Measurements from ENCODE around the gene IGFN1. TPM values are rescaled to one million over a fixed set of nuclear protein-coding genes. Genes with fewer than 3 reads are reported as not detected.

IGFN1 gene
- total RNA-seq, 4 donors from 2014 or later: not detected

DNA sequence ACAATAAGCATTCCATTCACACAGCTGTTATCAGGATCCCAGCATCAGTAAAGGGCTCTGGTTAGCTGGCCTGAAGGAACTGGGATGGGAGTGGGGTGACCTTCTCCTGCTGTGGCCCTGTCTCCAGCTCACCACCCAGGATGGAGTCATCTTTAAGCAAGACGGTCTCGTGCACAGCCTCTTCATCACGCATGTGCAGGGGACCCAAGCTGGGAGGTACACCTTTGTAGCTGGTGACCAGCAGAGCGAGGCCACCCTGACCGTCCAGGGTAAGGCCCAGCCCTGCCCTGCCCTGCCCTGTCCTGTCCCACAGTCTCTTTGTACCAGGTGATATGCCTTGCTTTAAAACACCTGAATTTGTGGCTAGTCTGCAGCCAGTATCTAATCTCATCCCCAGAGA, 24.3 kb downstream of the IGFN1 start:
- Histone ChIP-seq H3K27ac (no peak overlapping the region), H3K4me3 (no peak overlapping the region), H3K27me3 (no peaks in the 10 kb centered on the region), H3K36me3 (no peaks in the 10 kb centered on the region), H3K4me1 (no peaks in the 10 kb centered on the region), H3K9me3 (no peaks in the 10 kb centered on the region)
- TF ChIP-seq, protein P1, sequence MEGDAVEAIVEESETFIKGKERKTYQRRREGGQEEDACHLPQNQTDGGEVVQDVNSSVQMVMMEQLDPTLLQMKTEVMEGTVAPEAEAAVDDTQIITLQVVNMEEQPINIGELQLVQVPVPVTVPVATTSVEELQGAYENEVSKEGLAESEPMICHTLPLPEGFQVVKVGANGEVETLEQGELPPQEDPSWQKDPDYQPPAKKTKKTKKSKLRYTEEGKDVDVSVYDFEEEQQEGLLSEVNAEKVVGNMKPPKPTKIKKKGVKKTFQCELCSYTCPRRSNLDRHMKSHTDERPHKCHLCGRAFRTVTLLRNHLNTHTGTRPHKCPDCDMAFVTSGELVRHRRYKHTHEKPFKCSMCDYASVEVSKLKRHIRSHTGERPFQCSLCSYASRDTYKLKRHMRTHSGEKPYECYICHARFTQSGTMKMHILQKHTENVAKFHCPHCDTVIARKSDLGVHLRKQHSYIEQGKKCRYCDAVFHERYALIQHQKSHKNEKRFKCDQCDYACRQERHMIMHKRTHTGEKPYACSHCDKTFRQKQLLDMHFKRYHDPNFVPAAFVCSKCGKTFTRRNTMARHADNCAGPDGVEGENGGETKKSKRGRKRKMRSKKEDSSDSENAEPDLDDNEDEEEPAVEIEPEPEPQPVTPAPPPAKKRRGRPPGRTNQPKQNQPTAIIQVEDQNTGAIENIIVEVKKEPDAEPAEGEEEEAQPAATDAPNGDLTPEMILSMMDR (IDR thresholded peaks at IDR 0.05): no peak
- TF ChIP-seq POLR2A (IDR thresholded peaks at IDR 0.05): no peak
- no peak for TF ChIP-seq POLR2AphosphoS5 (IDR thresholded peaks at IDR 0.05)
- TF ChIP-seq EP300 (IDR thresholded peaks at IDR 0.05): no peak
- 80 to 87% methylated on average over 1 to 4 of the region's 5 CpGs for WGBS, 2 donors (ENCODE audit: low coverage in 1 of 2)
- ATAC-seq: peak; percentile 8

DNA sequence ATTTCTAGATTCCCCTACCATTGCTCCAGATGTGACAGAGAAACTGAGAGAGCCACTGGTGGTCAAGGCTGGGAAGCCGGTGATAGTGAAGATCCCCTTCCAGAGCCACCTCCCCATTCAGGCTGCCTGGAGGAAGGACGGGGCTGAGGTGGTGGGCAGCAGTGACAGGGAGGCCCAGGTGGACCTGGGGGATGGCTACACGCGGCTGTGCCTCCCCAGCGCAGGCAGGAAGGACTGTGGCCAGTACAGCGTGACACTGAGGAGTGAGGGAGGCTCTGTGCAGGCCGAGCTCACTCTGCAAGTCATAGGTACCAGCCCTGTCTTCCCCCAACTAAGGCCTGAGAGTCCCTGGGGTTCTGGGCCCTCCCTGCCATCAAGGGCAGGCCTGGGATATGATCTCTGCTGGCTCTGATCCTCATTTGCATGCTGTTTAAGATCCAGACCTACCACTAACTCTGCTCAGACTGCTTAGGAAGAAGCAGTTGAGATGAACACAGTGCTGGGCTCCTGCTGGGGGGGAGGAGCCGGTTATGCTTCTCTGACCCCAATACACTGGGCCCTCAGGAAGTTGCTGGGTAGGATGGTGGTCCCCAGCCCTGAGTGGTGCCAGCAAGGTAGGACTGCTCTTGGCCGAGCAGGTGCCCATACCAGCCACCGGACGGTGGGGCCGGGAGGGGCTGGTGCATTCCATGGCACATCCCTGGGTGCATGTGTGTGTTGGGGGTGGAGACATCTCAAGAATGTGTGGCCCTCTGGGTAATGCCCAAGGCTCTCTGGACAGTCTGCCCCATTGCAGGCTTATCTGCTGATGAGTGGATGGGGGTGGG, 25.1 kb downstream of the IGFN1 start:
- TF ChIP-seq, protein P1 (IDR thresholded peaks at IDR 0.05): no peak
- TF ChIP-seq EP300 (IDR thresholded peaks at IDR 0.05) (no peak), POLR2A (IDR thresholded peaks at IDR 0.05) (no peak), POLR2AphosphoS5 (IDR thresholded peaks at IDR 0.05) (no peak)
- Histone ChIP-seq H3K27ac (no peak overlapping the region), H3K9me3 (no peaks in the 10 kb centered on the region), H3K36me3 (no peaks in the 10 kb centered on the region), H3K4me3 (no peak overlapping the region), H3K27me3 (no peaks in the 10 kb centered on the region), H3K4me1 (no peaks in the 10 kb centered on the region)
- WGBS, 2 donors (ENCODE audit: low coverage in 1 of 2): no CpG with 5 or more reads among the region's 12 CpGs
- no peak for ATAC-seq

DNA sequence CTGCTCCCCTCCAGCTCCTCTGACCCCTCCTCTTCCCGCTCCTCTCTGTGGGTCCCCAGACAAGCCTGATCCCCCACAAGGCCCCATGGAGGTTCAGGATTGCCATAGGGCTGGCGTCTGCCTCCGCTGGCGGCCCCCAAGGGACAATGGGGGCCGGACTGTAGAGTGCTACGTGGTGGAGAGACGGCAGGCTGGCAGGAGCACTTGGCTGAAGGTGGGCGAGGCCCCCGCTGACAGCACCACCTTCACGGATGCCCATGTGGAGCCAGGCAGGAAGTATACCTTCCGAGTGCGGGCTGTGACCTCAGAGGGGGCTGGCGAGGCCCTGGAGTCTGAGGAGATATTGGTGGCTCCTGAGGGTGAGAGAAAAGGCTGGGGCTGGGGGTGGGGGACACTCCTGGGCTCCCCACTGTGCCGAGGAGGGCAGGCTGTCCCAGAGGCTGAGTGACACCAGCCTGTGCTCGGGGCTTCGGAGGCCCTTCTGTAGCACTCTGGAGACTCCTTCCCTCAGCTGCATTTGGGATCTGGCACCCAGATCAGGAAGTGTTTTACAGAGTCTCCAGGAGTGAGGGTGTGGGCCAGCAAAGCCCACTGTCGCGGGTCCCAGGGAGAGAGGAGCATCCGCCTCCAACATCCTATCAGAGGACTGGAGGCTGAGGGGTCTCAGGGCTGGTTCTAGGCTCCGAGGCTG, 25.9 kb downstream of the IGFN1 start:
- WGBS, 2 donors (ENCODE audit: low coverage in 1 of 2): 80% methylated on average over 3 of the region's 20 CpGs; no CpG with 5 or more reads in 1 of the 2 donors
- TF ChIP-seq, protein P1 (IDR thresholded peaks at IDR 0.05): no peak
- TF ChIP-seq POLR2A (IDR thresholded peaks at IDR 0.05) (no peak), EP300 (IDR thresholded peaks at IDR 0.05) (no peak), POLR2AphosphoS5 (IDR thresholded peaks at IDR 0.05) (no peak)
- no peaks in the 10 kb centered on the region for H3K4me1 ChIP-seq
- no peak overlapping the region for H3K27ac ChIP-seq
- no peaks in the 10 kb centered on the region for H3K36me3 ChIP-seq
- no peak for ATAC-seq
- H3K9me3 ChIP-seq: no peaks in the 10 kb centered on the region
- no peaks in the 10 kb centered on the region for H3K27me3 ChIP-seq
- no peak overlapping the region for H3K4me3 ChIP-seq

DNA sequence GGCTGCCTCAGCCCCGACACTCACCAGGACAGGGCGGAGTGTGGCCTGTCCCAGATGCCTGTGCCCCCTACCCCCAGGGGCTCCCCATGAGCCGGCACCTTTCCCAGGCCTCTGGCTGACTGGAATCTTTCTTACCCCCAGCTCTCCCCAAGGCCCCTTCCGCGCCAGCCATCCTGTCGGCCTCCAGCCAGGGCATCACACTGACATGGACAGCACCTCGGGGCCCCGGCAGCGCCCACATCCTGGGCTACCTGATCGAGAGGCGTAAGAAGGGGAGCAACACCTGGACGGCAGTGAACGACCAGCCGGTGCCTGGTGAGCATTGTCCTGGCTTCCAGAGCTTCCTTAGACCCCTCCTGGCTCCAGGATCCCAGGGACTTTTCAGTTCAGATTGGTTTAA, 26.5 kb downstream of the IGFN1 start:
- no peaks in the 10 kb centered on the region for H3K4me1 ChIP-seq
- no peaks in the 10 kb centered on the region for H3K9me3 ChIP-seq
- TF ChIP-seq POLR2AphosphoS5 (IDR thresholded peaks at IDR 0.05) (no peak), EP300 (IDR thresholded peaks at IDR 0.05) (no peak), POLR2A (IDR thresholded peaks at IDR 0.05) (no peak)
- TF ChIP-seq, protein P1 (IDR thresholded peaks at IDR 0.05): no peak
- H3K27me3 ChIP-seq: no peaks in the 10 kb centered on the region
- no CpG with 5 or more reads among the region's 14 CpGs for WGBS, 2 donors (ENCODE audit: low coverage in 1 of 2)
- no peak overlapping the region for H3K27ac ChIP-seq
- no peak for ATAC-seq
- no peak overlapping the region for H3K4me3 ChIP-seq
- H3K36me3 ChIP-seq: no peaks in the 10 kb centered on the region
